ENCODE results near the gene RTP5. TPM values are rescaled to one million over a fixed set of nuclear protein-coding genes. Genes with fewer than 3 reads are reported as not detected.

Gene RTP5
- total and polyA plus RNA-seq, 5 donors: 0.05 TPM; not detected in 4

GRCh38 chr2:241860184-241861078 lies 9.1 kb upstream of the RTP5 start:
- ATAC-seq: peak; percentile 22 to 40
- 79% methylated on average over 10 of the region's 10 CpGs for WGBS
- Histone ChIP-seq H3K4me1 (ENCODE audit: control insufficient read depth, insufficient read depth, low read length) (peaks cover 4% of the 10 kb centered on the region), H3K27me3 (ENCODE audit: control insufficient read depth, insufficient read depth) (no peaks in the 10 kb centered on the region), H3K9me3 (ENCODE audit: control insufficient read depth, low read length) (no peaks in the 10 kb centered on the region), H3K27ac (ENCODE audit: low read length) (peak overlapping the region; percentile 94), H3K4me3 (ENCODE audit: low read length) (peak overlapping the region; percentile 12)
- DNase-seq: peak; percentile 47 to 72 (median 69)
- intact Hi-C loops (cut with DNase I): no loop called here

- no peaks in the 10 kb centered on the region for H3K27me3 ChIP-seq (ENCODE audit: control insufficient read depth, insufficient read depth)
These were observed 8.3 kb upstream of the RTP5 start for GRCh38 chr2:241861264-241861663.

GRCh38 chr2:241862093-241862492 lies 7.4 kb upstream of the RTP5 start:
- WGBS: 81% methylated on average over 8 of the region's 8 CpGs
- intact Hi-C loops (cut with DNase I): no loop called here
- no peak for ATAC-seq
- peak; percentile 9 to 50 (median 34) for DNase-seq
- Histone ChIP-seq H3K9me3 (ENCODE audit: control insufficient read depth, low read length) (no peaks in the 10 kb centered on the region), H3K4me3 (ENCODE audit: low read length) (no peak overlapping the region), H3K27ac (ENCODE audit: low read length) (no peak overlapping the region), H3K27me3 (ENCODE audit: control insufficient read depth, insufficient read depth) (no peaks in the 10 kb centered on the region), H3K4me1 (ENCODE audit: control insufficient read depth, insufficient read depth, low read length) (peaks cover 4% of the 10 kb centered on the region)

More at GRCh38 chr2:241861264-241861663, 8.3 kb upstream of the RTP5 start:
- DNase-seq (no peak), ATAC-seq (no peak)
- intact Hi-C loops (cut with DNase I): no loop called here
- no peaks in the 10 kb centered on the region for H3K9me3 ChIP-seq (ENCODE audit: control insufficient read depth, low read length)
- H3K4me1 ChIP-seq (ENCODE audit: control insufficient read depth, insufficient read depth, low read length): peaks cover 4% of the 10 kb centered on the region
- H3K4me3 ChIP-seq (ENCODE audit: low read length): no peak overlapping the region
- 92% methylated on average over 1 of the region's 1 CpG for WGBS
- H3K27ac ChIP-seq (ENCODE audit: low read length): no peak overlapping the region

- WGBS: 80% methylated on average over 22 of the region's 22 CpGs
- intact Hi-C loops (cut with DNase I): no loop called here
- H3K4me1 ChIP-seq (ENCODE audit: control insufficient read depth, insufficient read depth, low read length): peaks cover 4% of the 10 kb centered on the region
- peak; percentile 5 to 48 (median 20) for DNase-seq
- no peak for ATAC-seq
- no peak overlapping the region for H3K27ac ChIP-seq (ENCODE audit: low read length)
- no peak overlapping the region for H3K4me3 ChIP-seq (ENCODE audit: low read length)
- H3K27me3 ChIP-seq (ENCODE audit: control insufficient read depth, insufficient read depth): no peaks in the 10 kb centered on the region
- no peaks in the 10 kb centered on the region for H3K9me3 ChIP-seq (ENCODE audit: control insufficient read depth, low read length)
These were observed 6.6 kb upstream of the RTP5 start for GRCh38 chr2:241862775-241863535.

- H3K9me3 ChIP-seq (ENCODE audit: control insufficient read depth, low read length): no peaks in the 10 kb centered on the region
- peaks cover 4% of the 10 kb centered on the region for H3K4me1 ChIP-seq (ENCODE audit: control insufficient read depth, insufficient read depth, low read length)
- no peak overlapping the region for H3K27ac ChIP-seq (ENCODE audit: low read length)
- no peak overlapping the region for H3K4me3 ChIP-seq (ENCODE audit: low read length)
- no peaks in the 10 kb centered on the region for H3K27me3 ChIP-seq (ENCODE audit: control insufficient read depth, insufficient read depth)
- peak; percentile 6 to 29 for ATAC-seq
- WGBS: 22% methylated on average over 29 of the region's 29 CpGs
- intact Hi-C loops (cut with DNase I): no loop called here
- peak; percentile 59 to 81 (median 80) for DNase-seq
These were observed 6.0 kb upstream of the RTP5 start for GRCh38 chr2:241863536-241863954.

GRCh38 chr2:241864168-241864849 lies 5.2 kb upstream of the RTP5 start:
- Histone ChIP-seq H3K27ac (ENCODE audit: low read length) (no peak overlapping the region), H3K4me1 (ENCODE audit: control insufficient read depth, insufficient read depth, low read length) (peaks cover 4% of the 10 kb centered on the region), H3K9me3 (ENCODE audit: control insufficient read depth, low read length) (no peaks in the 10 kb centered on the region), H3K4me3 (ENCODE audit: low read length) (no peak overlapping the region), H3K27me3 (ENCODE audit: control insufficient read depth, insufficient read depth) (no peaks in the 10 kb centered on the region)
- WGBS: 91% methylated on average over 2 of the region's 2 CpGs
- no peak for DNase-seq
- intact Hi-C loops (cut with DNase I): no loop called here
- ATAC-seq: no peak

- intact Hi-C loops (cut with DNase I): no loop called here
- 94% methylated on average over 5 of the region's 5 CpGs for WGBS
- H3K27me3 ChIP-seq (ENCODE audit: control insufficient read depth, insufficient read depth): no peaks in the 10 kb centered on the region
- no peak overlapping the region for H3K27ac ChIP-seq (ENCODE audit: low read length)
- ATAC-seq (no peak), DNase-seq (no peak)
- no peaks in the 10 kb centered on the region for H3K9me3 ChIP-seq (ENCODE audit: control insufficient read depth, low read length)
- H3K4me1 ChIP-seq (ENCODE audit: control insufficient read depth, insufficient read depth, low read length): peaks cover 4% of the 10 kb centered on the region
- no peak overlapping the region for H3K4me3 ChIP-seq (ENCODE audit: low read length)
These were observed 4.7 kb upstream of the RTP5 start for GRCh38 chr2:241864850-241865213.

GRCh38 chr2:241865416-241865956 lies 4.0 kb upstream of the RTP5 start:
- DNase-seq (no peak), ATAC-seq (no peak)
- intact Hi-C loops (cut with DNase I): no loop called here
- Histone ChIP-seq H3K9me3 (ENCODE audit: control insufficient read depth, low read length) (no peaks in the 10 kb centered on the region), H3K4me3 (ENCODE audit: low read length) (no peak overlapping the region), H3K27ac (ENCODE audit: low read length) (no peak overlapping the region), H3K4me1 (ENCODE audit: control insufficient read depth, insufficient read depth, low read length) (no peaks in the 10 kb centered on the region), H3K27me3 (ENCODE audit: control insufficient read depth, insufficient read depth) (no peaks in the 10 kb centered on the region)
- WGBS: 90% methylated on average over 3 of the region's 3 CpGs

- no peak overlapping the region for H3K27ac ChIP-seq (ENCODE audit: low read length)
- DNase-seq: peak; percentile 18 to 56 (median 53)
- no peak overlapping the region for H3K4me3 ChIP-seq (ENCODE audit: low read length)
- intact Hi-C loops (cut with DNase I): no loop called here
- H3K9me3 ChIP-seq (ENCODE audit: control insufficient read depth, low read length): no peaks in the 10 kb centered on the region
- no peaks in the 10 kb centered on the region for H3K4me1 ChIP-seq (ENCODE audit: control insufficient read depth, insufficient read depth, low read length)
- whole genome bisulfite sequencing: 9% methylated on average over 31 of the region's 31 CpGs
- no peaks in the 10 kb centered on the region for H3K27me3 ChIP-seq (ENCODE audit: control insufficient read depth, insufficient read depth)
- peak in 1 of 2 donors; percentile 2 for ATAC-seq
These were observed 3.4 kb upstream of the RTP5 start for GRCh38 chr2:241865957-241866789.

Data from right cardiac atrium (tissue), 5 donors.